NCI-H2107 treated with DMSO at 0.1 percent for 48 hours (cell line): ENCODE measurements around the gene STIM1.
"Not testable (repeated sequence)": the region's sequence is repeated elsewhere in the genome, so short reads cannot be mapped to it uniquely, and the experiment has no call there.

Source experiments
- DNase-seq: peaks from one replicate; lab custom pipeline; 2025; ENCODE audit not compliant: unreplicated experiment; lab: John Stamatoyannopoulos, UW

STIM1 gene

GRCh38 chr11:3854977-3855807 lies at the start of gene STIM1:
TSS of gene STIM1 (plus strand) at chr11:3855664. CDS start at chr11:3856271, 607 bp downstream.
- DNase-seq = peak; percentile 74

- DNase-seq = peak; percentile 53
These were observed 47.3 kb upstream of the STIM1 start, which contains the start of gene PGAP2 for GRCh38 chr11:3807909-3808860. TSS of gene PGAP2 (plus strand) at chr11:3808560. CDS start at chr11:3811260, 2,700 bp downstream.

DNA sequence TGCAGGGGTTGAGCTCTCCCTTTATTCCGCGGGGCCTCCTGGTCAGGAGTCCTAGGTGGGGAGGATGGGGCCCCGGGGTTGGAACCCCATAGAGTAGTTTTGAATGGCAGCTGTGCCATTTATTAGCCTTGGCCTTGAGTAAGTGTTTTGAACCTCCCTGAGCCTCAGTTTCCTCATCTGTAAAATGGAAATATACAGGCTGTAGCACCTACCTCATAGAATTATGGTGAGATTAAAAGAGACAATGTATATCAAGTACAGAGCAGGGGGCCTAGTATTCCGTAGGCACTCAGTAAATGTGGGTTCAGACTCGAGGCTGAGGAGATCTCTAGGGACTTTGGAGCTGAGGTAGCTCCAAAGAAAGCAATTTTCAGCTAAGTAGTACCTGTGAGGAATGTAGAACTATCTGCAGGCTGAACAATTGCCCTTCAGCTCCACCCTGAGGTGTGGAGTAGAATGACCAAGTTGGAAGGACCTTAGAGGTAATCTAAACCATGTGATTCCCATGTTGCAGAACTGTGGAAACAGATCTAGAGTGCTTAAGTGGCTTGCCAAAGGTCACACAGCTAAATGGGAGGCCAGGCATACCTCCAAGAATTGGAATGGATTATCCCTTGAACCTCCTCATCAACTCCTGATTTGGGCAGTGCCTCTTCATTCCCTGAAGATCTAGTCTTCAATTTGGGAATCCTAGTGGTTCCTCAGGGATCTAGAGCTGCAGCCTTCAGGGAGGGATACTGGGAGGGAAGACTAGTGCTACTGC lies 46.4 kb upstream of the STIM1 start:
- DNase-seq = peak; percentile 21

GRCh38 chr11:3809624-3809928 lies 45.9 kb upstream of the STIM1 start:
- DNase-seq = no peak

DNA sequence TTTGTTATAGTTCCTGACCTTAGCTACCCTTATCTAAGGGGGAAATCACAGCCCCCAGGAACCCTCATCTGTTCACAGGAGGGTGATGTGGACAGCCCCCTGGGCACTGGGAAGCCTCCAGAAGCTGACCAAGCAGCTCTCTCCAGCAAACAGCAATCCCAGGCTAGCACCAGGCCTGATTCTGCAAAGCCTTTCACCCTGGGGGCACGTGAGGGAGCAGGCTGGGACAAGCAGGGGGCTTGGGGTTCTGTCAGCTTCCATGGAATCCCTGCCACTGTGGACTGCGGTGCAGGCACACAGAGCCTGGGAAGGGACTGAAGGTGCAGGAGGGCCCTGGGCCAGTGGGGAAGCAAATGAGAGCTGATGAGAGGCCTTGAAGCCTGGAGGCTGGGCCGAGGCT lies 45.0 kb upstream of the STIM1 start:
- DNase-seq = no peak

GRCh38 chr11:3810951-3811350 lies 44.5 kb upstream of the STIM1 start:
- no peak for DNase-seq

DNA sequence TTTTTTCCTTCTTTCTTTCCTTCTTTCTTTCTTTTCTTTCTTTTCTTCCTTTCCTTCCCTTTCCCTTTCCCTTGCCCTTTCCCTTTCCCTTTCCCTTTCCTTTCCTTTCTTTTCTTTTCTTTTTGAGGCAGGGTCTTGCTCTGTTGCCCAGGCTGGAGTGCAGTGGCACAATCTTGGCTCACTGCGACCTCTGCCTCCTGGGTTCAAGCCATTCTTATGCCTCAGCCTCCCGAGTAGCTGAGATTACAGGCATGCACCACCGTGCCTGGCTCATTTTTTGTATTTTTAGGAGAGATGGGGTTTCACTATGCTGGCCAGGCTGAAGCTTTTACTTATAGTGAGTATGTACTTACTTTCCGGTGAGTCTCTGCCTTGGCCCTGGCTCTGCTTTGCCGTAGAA lies 40.6 kb upstream of the STIM1 start:
- DNase-seq = not testable (repeated sequence)

- DNase-seq = no peak
These were observed 39.6 kb upstream of the STIM1 start for GRCh38 chr11:3815845-3816244.

GRCh38 chr11:3816673-3817072 lies 38.8 kb upstream of the STIM1 start:
- DNase-seq = no peak

DNA sequence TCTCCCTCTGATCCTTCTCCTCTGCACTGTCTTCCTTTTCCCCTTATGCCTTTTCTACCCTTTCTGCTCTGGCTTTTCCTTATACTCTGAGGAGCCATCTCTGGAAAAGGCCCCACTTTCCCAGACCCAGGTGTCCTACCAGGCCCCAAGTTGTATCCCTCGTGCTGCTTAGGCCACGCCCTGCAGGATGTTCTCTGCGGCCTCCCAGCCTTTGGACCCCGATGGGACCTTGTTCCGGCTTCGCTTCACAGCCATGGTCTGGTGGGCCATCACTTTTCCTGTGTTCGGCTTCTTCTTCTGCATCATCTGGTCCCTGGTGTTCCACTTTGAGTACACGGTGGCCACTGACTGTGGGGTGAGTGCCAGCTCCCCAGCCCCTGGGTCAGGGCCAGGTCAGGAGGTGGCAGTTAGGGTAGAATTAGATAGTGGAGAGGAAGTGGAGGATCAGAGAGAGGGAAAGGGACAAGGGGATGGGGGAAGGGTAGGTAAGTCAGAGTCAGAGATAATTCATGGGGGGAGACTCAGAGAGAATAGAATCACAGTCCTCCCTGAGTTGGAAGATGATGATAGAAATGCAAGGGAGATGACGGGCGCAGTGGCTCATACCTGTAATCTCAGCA lies 38.2 kb upstream of the STIM1 start:
- no peak for DNase-seq

- no peak for DNase-seq
These were observed 34.5 kb upstream of the STIM1 start for GRCh38 chr11:3820971-3821370.

DNA sequence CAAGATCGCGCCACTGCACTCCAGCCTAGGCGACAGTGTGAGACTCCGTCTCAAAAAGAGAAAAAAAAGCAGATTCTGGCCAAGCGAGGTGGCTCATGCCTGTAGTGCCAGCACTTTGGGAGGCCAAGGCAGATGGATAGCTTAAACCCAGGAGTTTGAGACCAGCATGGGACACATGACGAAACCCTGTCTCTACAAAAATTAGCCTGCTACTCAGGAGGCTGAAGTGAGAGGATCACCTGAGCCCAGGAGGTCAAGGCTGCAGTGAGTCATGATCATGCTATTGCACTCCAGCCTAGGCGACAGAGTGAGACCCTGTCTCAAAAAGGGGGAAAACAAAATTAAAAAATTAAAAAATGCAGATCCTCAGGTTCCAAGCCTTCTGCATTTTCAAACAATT lies 33.2 kb upstream of the STIM1 start:
- DNase-seq = no peak

DNA sequence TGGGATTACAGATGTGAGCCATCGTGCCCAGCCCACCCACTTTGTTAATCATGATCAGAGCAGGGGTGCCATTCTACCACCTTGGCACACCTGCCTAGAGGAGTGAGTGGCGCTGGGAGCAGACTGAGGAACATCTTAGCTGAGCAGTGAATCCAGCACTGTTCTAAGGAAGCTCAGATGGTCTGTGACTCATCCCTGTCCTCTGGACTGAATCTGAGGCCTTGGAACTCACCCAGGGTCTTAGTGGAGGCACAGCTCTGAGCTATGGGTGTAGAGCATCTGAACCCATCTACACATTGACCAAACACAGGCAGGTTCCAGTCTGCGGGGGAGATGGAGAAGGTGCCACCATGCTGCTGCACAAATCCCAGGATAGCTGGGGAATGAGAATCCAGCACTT lies 32.2 kb upstream of the STIM1 start:
- DNase-seq = no peak

- DNase-seq = no peak
These were observed 31.5 kb upstream of the STIM1 start for GRCh38 chr11:3823762-3824506.

DNA sequence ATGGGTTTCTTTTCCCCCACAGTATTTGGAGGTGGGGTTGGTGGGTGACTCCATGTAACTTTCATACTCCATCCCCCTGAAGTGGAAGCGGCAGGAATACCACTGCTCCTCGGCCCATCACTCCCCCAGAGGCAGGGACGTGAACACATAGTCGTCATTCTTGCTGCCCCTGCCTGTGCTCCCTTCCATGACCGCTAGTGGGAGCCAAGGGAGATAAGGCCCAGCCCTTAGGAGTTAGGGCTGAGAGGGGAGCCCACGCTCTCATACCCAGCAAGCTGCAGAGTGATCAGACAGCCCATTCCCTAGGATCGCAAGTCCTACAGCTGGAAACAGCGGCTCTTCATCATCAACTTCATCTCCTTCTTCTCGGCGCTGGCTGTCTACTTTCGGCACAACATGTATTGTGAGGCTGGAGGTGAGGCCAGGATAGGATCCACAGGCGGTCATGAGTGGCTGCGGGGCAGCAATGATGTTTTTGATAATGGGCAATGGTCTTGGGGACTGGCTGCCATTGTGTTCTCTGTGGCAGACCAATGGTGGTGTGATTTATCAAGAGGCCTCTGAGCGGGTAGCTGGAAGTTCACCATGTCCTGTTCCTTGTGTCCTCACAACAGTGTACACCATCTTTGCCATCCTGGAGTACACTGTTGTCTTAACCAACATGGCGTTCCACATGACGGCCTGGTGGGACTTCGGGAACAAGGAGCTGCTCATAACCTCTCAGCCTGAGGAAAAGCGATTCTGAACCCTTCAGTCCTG lies 30.6 kb upstream of the STIM1 start:
- no peak for DNase-seq

- no peak for DNase-seq
These were observed 29.9 kb upstream of the STIM1 start for GRCh38 chr11:3825473-3826154.

DNA sequence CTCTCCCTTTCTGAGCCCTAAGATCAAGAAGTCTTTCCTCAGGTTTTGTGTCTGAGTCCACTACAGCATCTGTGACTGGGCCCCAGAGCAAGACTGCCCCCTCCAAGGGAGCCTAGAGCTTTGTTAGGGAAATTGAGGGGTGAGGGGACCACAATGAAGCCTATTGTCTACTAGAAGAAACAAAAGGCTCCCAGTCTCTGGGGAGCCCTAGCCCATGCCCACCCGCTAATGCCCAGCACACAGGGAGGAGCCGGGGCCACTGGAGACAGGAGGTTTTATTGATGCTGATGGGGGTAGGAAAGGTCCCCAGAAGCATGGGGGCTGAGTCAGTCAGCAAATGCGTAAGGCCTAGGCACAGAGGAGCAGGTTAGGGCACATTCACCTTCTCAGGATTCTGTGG lies 28.7 kb upstream of the STIM1 start:
- no peak for DNase-seq

- DNase-seq = no peak
These were observed 27.9 kb upstream of the STIM1 start for GRCh38 chr11:3827434-3828186.
